ENCODE results near the gene PRAF2. TPM values are rescaled to one million over a fixed set of nuclear protein-coding genes. Genes with fewer than 3 reads are reported as not detected.

Gene PRAF2
- total and polyA plus RNA-seq, 9 of the 15 experiments (the other 6 are each of a cell fraction or from before 2014, with no cell fraction given): 0.24 to 5.7 (median 2.0) TPM

DNA sequence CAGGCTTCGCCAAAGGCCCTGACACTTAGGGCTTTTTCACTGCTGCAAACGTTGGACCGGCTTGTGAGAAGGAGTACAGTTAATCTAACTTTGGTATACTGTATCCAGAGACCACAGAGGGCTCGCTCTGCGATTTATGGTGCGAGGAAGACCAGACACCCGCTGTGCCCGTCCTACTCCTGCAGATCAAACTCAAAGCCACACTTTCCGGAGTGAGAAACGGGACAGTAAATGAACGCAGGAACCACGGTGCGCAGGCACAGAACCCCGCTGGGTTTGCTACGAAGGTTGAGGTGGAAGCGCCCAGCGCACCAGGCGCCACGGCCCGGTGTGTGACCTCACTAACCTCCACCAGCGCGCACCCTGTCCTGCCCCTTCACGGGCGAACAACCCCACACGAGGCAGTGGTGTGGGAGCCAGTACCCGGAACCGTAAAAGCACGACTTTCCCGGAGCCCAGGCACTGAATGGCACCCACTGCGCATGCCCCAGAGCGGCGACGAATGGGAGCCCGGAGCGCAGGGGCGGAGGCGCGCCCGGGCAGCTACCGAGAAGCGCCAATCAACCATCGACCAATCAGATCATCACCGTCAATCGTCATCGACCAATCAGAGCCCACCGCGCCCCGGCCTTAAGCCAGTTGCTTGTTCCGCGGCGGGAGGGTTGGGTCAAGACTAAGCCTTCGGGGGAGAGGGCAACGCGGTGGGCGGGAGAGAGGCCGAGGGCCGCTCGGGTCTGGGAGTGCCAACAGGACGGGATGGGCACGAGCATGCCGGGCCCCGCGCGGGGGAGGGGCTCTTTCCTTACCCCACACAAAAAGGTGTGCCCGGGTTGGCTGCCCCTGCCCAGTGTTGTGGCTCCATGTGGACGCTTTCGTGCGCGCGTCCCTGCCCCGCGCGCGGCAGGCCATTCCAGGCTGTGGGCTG, 27.2 kb upstream of the PRAF2 start (continued):
- TF ChIP-seq, protein P1, sequence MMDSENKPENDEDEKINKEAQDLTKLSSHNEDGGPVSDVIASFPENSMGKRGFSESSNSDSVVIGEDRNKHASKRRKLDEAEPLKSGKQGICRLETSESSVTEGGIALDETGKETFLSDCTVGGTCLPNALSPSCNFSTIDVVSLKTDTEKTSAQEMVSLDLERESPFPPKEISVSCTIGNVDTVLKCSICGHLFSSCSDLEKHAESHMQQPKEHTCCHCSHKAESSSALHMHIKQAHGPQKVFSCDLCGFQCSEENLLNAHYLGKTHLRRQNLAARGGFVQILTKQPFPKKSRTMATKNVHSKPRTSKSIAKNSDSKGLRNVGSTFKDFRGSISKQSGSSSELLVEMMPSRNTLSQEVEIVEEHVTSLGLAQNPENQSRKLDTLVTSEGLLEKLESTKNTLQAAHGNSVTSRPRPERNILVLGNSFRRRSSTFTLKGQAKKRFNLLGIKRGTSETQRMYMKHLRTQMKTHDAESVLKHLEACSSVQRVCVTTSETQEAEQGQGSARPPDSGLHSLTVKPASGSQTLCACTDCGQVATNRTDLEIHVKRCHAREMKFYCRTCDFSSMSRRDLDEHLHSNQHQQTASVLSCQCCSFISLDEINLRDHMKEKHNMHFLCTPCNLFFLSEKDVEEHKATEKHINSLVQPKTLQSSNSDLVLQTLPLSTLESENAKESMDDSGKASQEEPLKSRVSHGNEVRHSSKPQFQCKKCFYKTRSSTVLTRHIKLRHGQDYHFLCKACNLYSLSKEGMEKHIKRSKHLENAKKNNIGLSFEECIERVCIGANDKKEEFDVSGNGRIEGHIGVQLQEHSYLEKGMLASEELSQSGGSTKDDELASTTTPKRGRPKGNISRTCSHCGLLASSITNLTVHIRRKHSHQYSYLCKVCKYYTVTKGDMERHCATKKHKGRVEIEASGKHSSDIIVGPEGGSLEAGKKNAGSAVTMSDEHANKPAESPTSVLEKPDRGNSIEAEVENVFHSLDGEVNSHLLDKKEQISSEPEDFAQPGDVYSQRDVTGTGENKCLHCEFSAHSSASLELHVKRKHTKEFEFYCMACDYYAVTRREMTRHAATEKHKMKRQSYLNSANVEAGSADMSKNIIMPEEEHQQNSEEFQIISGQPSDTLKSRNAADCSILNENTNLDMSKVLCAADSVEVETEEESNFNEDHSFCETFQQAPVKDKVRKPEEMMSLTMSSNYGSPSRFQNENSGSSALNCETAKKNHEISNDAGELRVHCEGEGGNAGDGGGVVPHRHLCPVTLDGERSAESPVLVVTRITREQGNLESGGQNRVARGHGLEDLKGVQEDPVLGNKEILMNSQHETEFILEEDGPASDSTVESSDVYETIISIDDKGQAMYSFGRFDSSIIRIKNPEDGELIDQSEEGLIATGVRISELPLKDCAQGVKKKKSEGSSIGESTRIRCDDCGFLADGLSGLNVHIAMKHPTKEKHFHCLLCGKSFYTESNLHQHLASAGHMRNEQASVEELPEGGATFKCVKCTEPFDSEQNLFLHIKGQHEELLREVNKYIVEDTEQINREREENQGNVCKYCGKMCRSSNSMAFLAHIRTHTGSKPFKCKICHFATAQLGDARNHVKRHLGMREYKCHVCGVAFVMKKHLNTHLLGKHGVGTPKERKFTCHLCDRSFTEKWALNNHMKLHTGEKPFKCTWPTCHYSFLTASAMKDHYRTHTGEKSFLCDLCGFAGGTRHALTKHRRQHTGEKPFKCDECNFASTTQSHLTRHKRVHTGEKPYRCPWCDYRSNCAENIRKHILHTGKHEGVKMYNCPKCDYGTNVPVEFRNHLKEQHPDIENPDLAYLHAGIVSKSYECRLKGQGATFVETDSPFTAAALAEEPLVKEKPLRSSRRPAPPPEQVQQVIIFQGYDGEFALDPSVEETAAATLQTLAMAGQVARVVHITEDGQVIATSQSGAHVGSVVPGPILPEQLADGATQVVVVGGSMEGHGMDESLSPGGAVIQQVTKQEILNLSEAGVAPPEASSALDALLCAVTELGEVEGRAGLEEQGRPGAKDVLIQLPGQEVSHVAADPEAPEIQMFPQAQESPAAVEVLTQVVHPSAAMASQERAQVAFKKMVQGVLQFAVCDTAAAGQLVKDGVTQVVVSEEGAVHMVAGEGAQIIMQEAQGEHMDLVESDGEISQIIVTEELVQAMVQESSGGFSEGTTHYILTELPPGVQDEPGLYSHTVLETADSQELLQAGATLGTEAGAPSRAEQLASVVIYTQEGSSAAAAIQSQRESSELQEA (IDR thresholded peaks at IDR 0.05; ENCODE audit: low read depth): no peak
- TF ChIP-seq, protein P2, sequence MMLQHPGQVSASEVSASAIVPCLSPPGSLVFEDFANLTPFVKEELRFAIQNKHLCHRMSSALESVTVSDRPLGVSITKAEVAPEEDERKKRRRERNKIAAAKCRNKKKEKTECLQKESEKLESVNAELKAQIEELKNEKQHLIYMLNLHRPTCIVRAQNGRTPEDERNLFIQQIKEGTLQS (IDR thresholded peaks at IDR 0.05): no peak
- TF ChIP-seq, protein P2 (CRISPR knock-in tag; conservative IDR thresholded peaks at IDR 0.05): no peak
- no peak for TF ChIP-seq ID3 (CRISPR knock-in tag; IDR thresholded peaks at IDR 0.05)
- no peak for TF ChIP-seq ID3 (tag; IDR thresholded peaks at IDR 0.05)
- TF ChIP-seq ZNF75A (CRISPR knock-in tag; IDR thresholded peaks at IDR 0.05): no peak
- TF ChIP-seq CEBPG (CRISPR knock-in tag; IDR thresholded peaks at IDR 0.05): no peak
- no peak for TF ChIP-seq CEBPG (tag; conservative IDR thresholded peaks at IDR 0.05 in 1 of 2, IDR thresholded peaks at IDR 0.05 in 1 of 2)
- no peak for TF ChIP-seq FOSL1 (tag; conservative IDR thresholded peaks at IDR 0.05)
- TF ChIP-seq PTBP1 (IDR thresholded peaks at IDR 0.05; ENCODE audit: low read depth, low read length): no peak
- no peak; the same call in 1 of the 2 replicates for TF ChIP-seq BHLHE40 (IDR thresholded peaks at IDR 0.05; ENCODE audit: low read length)
- no peak for TF ChIP-seq ILF3 (IDR thresholded peaks at IDR 0.05; ENCODE audit: borderline replicate concordance)
- no peak for TF ChIP-seq CHAMP1 (IDR thresholded peaks at IDR 0.05)
